H9 (cell line): ENCODE results near the gene SLC26A6. TPM values are rescaled to one million over a fixed set of nuclear protein-coding genes. Genes with fewer than 3 reads are reported as not detected.

ENCODE experiments used
- DNase-seq: peaks from one replicate; pipeline ENCODE4 v3.0.0-alpha.2; 2017
- H2AFZ ChIP-seq: one replicate; pipeline ENCODE4 v1.6.1; 2013; ENCODE audit warnings: mild to moderate bottlenecking, low read length, control low read depth, moderate library complexity
- H2AK5ac ChIP-seq: 2 replicates; pipeline ENCODE4 v1.6.1; 2013; ENCODE audit warnings: low read length, control low read depth, mixed read lengths; ENCODE audit not compliant: insufficient read length
- H2BK120ac ChIP-seq: one replicate; pipeline ENCODE4 v1.6.1; 2013; ENCODE audit warnings: low read depth, mild to moderate bottlenecking, low read length, control low read depth, inconsistent platforms; ENCODE audit not compliant: poor library complexity, severe bottlenecking
- H2BK12ac ChIP-seq: 2 replicates; pipeline ENCODE4 v1.6.1; 2013; ENCODE audit warnings: low read length, control low read depth, mixed read lengths, low read depth; ENCODE audit not compliant: insufficient read length
- H2BK15ac ChIP-seq: 2 replicates; pipeline ENCODE4 v1.6.1; 2013; ENCODE audit warnings: low read depth, low read length, control low read depth
- H2BK20ac ChIP-seq: one replicate; pipeline ENCODE4 v1.6.1; 2013; ENCODE audit warnings: low read depth, mild to moderate bottlenecking, low read length, control low read depth, inconsistent platforms; ENCODE audit not compliant: poor library complexity, severe bottlenecking
- H2BK5ac ChIP-seq: 2 replicates; pipeline ENCODE4 v1.6.1; 2013; ENCODE audit warnings: low read length, control low read depth, mixed read lengths; ENCODE audit not compliant: insufficient read length
- H3K14ac ChIP-seq: 2 replicates; pipeline ENCODE4 v1.6.1; 2013; ENCODE audit warnings: low read length, control low read depth; ENCODE audit not compliant: insufficient read depth
- H3K18ac ChIP-seq: 2 replicates; pipeline ENCODE4 v1.6.1; 2013; ENCODE audit warnings: low read depth, mild to moderate bottlenecking, mixed read lengths, low read length, control low read depth; ENCODE audit not compliant: insufficient read length
- H3K23ac ChIP-seq: 2 replicates; pipeline ENCODE4 v1.6.1; 2013; ENCODE audit warnings: low read length, control low read depth, mixed read lengths, low read depth; ENCODE audit not compliant: insufficient read length
- H3K23me2 ChIP-seq: 2 replicates; pipeline ENCODE4 v1.6.1; 2013; ENCODE audit warnings: low read depth, mild to moderate bottlenecking, mixed read lengths, low read length, control low read depth; ENCODE audit not compliant: insufficient read length, poor library complexity, severe bottlenecking
- H3K27ac ChIP-seq: 2 replicates; pipeline ENCODE4 v1.5.1; 2013; ENCODE audit warnings: low read length, control low read depth, mixed read lengths, low read depth; ENCODE audit not compliant: insufficient read length
- H3K27me3 ChIP-seq: 2 replicates; pipeline ENCODE4 v1.6.1; 2013; ENCODE audit warnings: low read length, control low read depth, inconsistent platforms; ENCODE audit not compliant: insufficient read depth
- H3K4ac ChIP-seq: 2 replicates; pipeline ENCODE4 v1.6.1; 2013; ENCODE audit warnings: low read depth, mild to moderate bottlenecking, control low read depth, inconsistent platforms, low read length, moderate library complexity
- H3K4me1 ChIP-seq: 2 replicates; pipeline ENCODE4 v1.6.1; 2013; ENCODE audit warnings: low read length, control low read depth, inconsistent platforms; ENCODE audit not compliant: insufficient read depth
- H3K4me2 ChIP-seq: 2 replicates; pipeline ENCODE4 v1.6.1; 2013; ENCODE audit warnings: low read length, control low read depth, mixed read lengths; ENCODE audit not compliant: insufficient read length, insufficient read depth
- H3K56ac ChIP-seq: 2 replicates; pipeline ENCODE4 v1.6.1; 2013; ENCODE audit warnings: low read depth, mild to moderate bottlenecking, mixed read lengths, low read length, control low read depth; ENCODE audit not compliant: insufficient read length
- H3K79me1 ChIP-seq: 2 replicates; pipeline ENCODE4 v1.6.1; 2013; ENCODE audit warnings: low read depth, mild to moderate bottlenecking, moderate library complexity, low read length, control low read depth, inconsistent platforms; ENCODE audit not compliant: insufficient read depth, poor library complexity, severe bottlenecking
- H3K79me2 ChIP-seq: 2 replicates; pipeline ENCODE4 v1.6.1; 2013; ENCODE audit warnings: low read length, control low read depth, inconsistent platforms; ENCODE audit not compliant: insufficient read depth
- H3K9ac ChIP-seq: 2 replicates; pipeline ENCODE4 v1.6.1; 2013; ENCODE audit warnings: low read length, control low read depth, mixed read lengths; ENCODE audit not compliant: insufficient read length; ENCODE audit errors: extremely low read depth
- H3K9me3 ChIP-seq: one replicate; pipeline ENCODE4 v1.6.1; 2013; ENCODE audit warnings: low read depth, low read length, inconsistent platforms; ENCODE audit not compliant: control insufficient read depth
- H3T11ph ChIP-seq: one replicate; pipeline ENCODE4 v1.6.1; 2013; ENCODE audit warnings: mild to moderate bottlenecking, low read length, control low read depth, inconsistent platforms
- H4K20me1 ChIP-seq: one replicate; pipeline ENCODE4 v1.6.1; 2013; ENCODE audit not compliant: control insufficient read depth, insufficient read length, insufficient read depth
- H4K5ac ChIP-seq: 2 replicates; pipeline ENCODE4 v1.6.1; 2013; ENCODE audit warnings: low read depth, mild to moderate bottlenecking, mixed read lengths, low read length, control low read depth; ENCODE audit not compliant: insufficient read length
- H4K8ac ChIP-seq: replicated peaks from 2 replicates; pipeline ENCODE4 v1.6.1; 2013; ENCODE audit warnings: low read length, control low read depth, mixed read lengths, low read depth; ENCODE audit not compliant: insufficient read length
- H4K91ac ChIP-seq: 2 replicates; pipeline ENCODE4 v1.6.1; 2013; ENCODE audit warnings: low read depth, mild to moderate bottlenecking, moderate library complexity, mixed read lengths, low read length, control low read depth; ENCODE audit not compliant: insufficient read length
- H3K27ac Mint-ChIP-seq, 3 experiments: 2 replicates in 2 of 3; 3 replicates in 1 of 3; pipeline ENCODE4 v1.8.0; 2020 to 2021; ENCODE audit warnings: mixed read lengths in 3 of 3, mild to moderate bottlenecking in 1 of 3, moderate library complexity in 1 of 3
- H3K27me3 Mint-ChIP-seq: 2 replicates; pipeline ENCODE4 v1.8.0; 2021; ENCODE audit warnings: low read depth, mild to moderate bottlenecking, moderate library complexity, mixed read lengths
- H3K36me3 Mint-ChIP-seq, 3 experiments: 2 replicates in 2 of 3; 3 replicates in 1 of 3; pipeline ENCODE4 v1.8.0; 2020 to 2021; ENCODE audit warnings: low read depth in 3 of 3, mixed read lengths in 3 of 3; ENCODE audit not compliant: insufficient read depth in 1 of 3
- H3K4me1 Mint-ChIP-seq, 2 experiments: 2 replicates each; pipeline ENCODE4 v1.8.0; 2020; ENCODE audit warnings: mixed read lengths in 2 of 2
- H3K4me3 Mint-ChIP-seq, 2 experiments: 2 replicates in 1 of 2; 3 replicates in 1 of 2; pipeline ENCODE4 v1.8.0; 2020 to 2021; ENCODE audit warnings: mild to moderate bottlenecking in 2 of 2, mixed read lengths in 2 of 2, moderate library complexity in 1 of 2
- H3K9me3 Mint-ChIP-seq, 2 experiments: 2 replicates in 1 of 2; 3 replicates in 1 of 2; pipeline ENCODE4 v1.8.0; 2020; ENCODE audit warnings: mild to moderate bottlenecking in 2 of 2, mixed read lengths in 2 of 2, moderate library complexity in 1 of 2
- CTCF ChIP-seq: fragments of 200-600 bp; sonication (generic); conservative IDR thresholded peaks from 3 replicates; pipeline ENCODE4 v1.8.0; 2021; ENCODE audit warnings: antibody characterized with exemption, mild to moderate bottlenecking
- WGBS: extraction: QIAGEN DNeasy Blood & Tissue Kit; methylation state at CpG from one replicate; pipeline ENCODE4 v1.1.7; 2013; ENCODE audit warnings: missing lambda C conversion rate, low lambda C conversion rate, mixed read lengths; ENCODE audit not compliant: insufficient read length; ENCODE audit errors: extremely low coverage; 5-methylcytosine and 5-hydroxymethylcytosine counted together
- total RNA-seq: library from RNA; stranded (reverse); gene quantifications from 2 replicates; pipeline ENCODE4 v1.2.1, GENCODE V29; 2021

SLC26A6 gene
- total RNA-seq, 1 experiment from 2014 or later, result 61.3 TPM

- Histone ChIP-seq H2AFZ (no peak overlapping the region), H4K20me1 (no peaks in the 10 kb centered on the region), H3K4me2 (no peak overlapping the region), H3K56ac (no peak overlapping the region), H3K79me2 (no peaks in the 10 kb centered on the region), H3K27me3 (no peaks in the 10 kb centered on the region), H3K4me1 (no peaks in the 10 kb centered on the region; the same call in 1 of the 2 replicates), H3K18ac (no peak overlapping the region), H2BK5ac (no peak overlapping the region), H4K8ac (no peak overlapping the region), H2BK20ac (no peak overlapping the region), H4K5ac (no peak overlapping the region), H2BK15ac (no peak overlapping the region), H3K4ac (no peak overlapping the region), H3K14ac (no peak overlapping the region), H3K9me3 (no peaks in the 10 kb centered on the region), H4K91ac (no peak overlapping the region), H3K27ac (no peak overlapping the region), H3K9ac (no peak overlapping the region), H3K23ac (no peak overlapping the region), H2BK12ac (no peak overlapping the region), H2BK120ac (no peak overlapping the region), H2AK5ac (no peak overlapping the region), H3K23me2 (no peaks in the 10 kb centered on the region), H3T11ph (no peak overlapping the region), H3K79me1 (no peaks in the 10 kb centered on the region)
- H3K4me3 Mint-ChIP-seq, result no peak overlapping the region
- H3K27me3 Mint-ChIP-seq, result peaks cover 1% of the 10 kb centered on the region; the same call in 1 of the 2 replicates
- no CpG with 5 or more reads among the region's 10 CpGs for WGBS
- H3K4me1 Mint-ChIP-seq, result peaks cover 5 to 9% of the 10 kb centered on the region in 2 experiments
- DNase-seq, result no peak
- no peak for TF ChIP-seq CTCF
- H3K27ac Mint-ChIP-seq, result 0 out of 7 replicates have a peak overlapping the region, but pooled peaks of 1 of the 3 experiments have one; percentile 39
- H3K9me3 Mint-ChIP-seq, result no peaks in the 10 kb centered on the region
- H3K36me3 Mint-ChIP-seq, result peaks cover 38 to 63% (median 55%) of the 10 kb centered on the region in 3 experiments
These were observed 10.5 kb downstream of the SLC26A6 start for GRCh38 chr3:48624767-48625166.
